ENCODE results near the gene NDFIP2. TPM values are rescaled to one million over a fixed set of nuclear protein-coding genes. Genes with fewer than 3 reads are reported as not detected.

The NDFIP2 gene
- total RNA-seq, 4 donors from 2014 or later: 21.8 to 47.8 (median 31.9) TPM

- no peak overlapping the region for H3K27ac ChIP-seq
- TF ChIP-seq CTCF (IDR thresholded peaks at IDR 0.05 in 4 of 5, conservative IDR thresholded peaks at IDR 0.05 in 1 of 5) (no peak), POLR2A (IDR thresholded peaks at IDR 0.05) (no peak)
- ATAC-seq (no peak), DNase-seq (no peak)
- H3K36me3 ChIP-seq: no peaks in the 10 kb centered on the region
- in situ Hi-C loops (cut with MboI; ENCODE audit: low sequenced_read_pairs in 4 of 4) (no loop called here), intact Hi-C loops (cut with DNase I; ENCODE audit: low total_unique reads) (no loop called here)
- H3K27me3 ChIP-seq: no peaks in the 10 kb centered on the region
- no peaks in the 10 kb centered on the region for H3K4me1 ChIP-seq
- H3K4me3 ChIP-seq: no peak overlapping the region
- no peaks in the 10 kb centered on the region for H3K9me3 ChIP-seq
These were observed 41.7 kb upstream of the NDFIP2 start for GRCh38 chr13:79439275-79439674.

- TF ChIP-seq POLR2A (IDR thresholded peaks at IDR 0.05): no peak
- TF ChIP-seq CTCF (IDR thresholded peaks at IDR 0.05 in 4 of 5, conservative IDR thresholded peaks at IDR 0.05 in 1 of 5): no peak
- Histone ChIP-seq H3K9me3 (no peaks in the 10 kb centered on the region), H3K27me3 (no peaks in the 10 kb centered on the region), H3K36me3 (no peaks in the 10 kb centered on the region), H3K4me3 (no peak overlapping the region), H3K27ac (no peak overlapping the region), H3K4me1 (no peaks in the 10 kb centered on the region)
- no peak for ATAC-seq
- in situ Hi-C loops (cut with MboI; ENCODE audit: low sequenced_read_pairs in 4 of 4): no loop called here
- DNase-seq: no peak
- intact Hi-C loops (cut with DNase I; ENCODE audit: low total_unique reads): no loop called here
These were observed 39.9 kb upstream of the NDFIP2 start for GRCh38 chr13:79440958-79441528.

GRCh38 chr13:79442221-79442620 lies 38.7 kb upstream of the NDFIP2 start:
- Histone ChIP-seq H3K9me3 (no peaks in the 10 kb centered on the region), H3K4me3 (no peak overlapping the region), H3K4me1 (no peaks in the 10 kb centered on the region), H3K27me3 (no peaks in the 10 kb centered on the region), H3K36me3 (no peaks in the 10 kb centered on the region), H3K27ac (no peak overlapping the region)
- no peak for DNase-seq
- intact Hi-C loops (cut with DNase I; ENCODE audit: low total_unique reads) (no loop called here), in situ Hi-C loops (cut with MboI; ENCODE audit: low sequenced_read_pairs in 4 of 4) (no loop called here)
- ATAC-seq: no peak
- TF ChIP-seq CTCF (IDR thresholded peaks at IDR 0.05 in 4 of 5, conservative IDR thresholded peaks at IDR 0.05 in 1 of 5) (no peak), POLR2A (IDR thresholded peaks at IDR 0.05) (no peak)

- no peaks in the 10 kb centered on the region for H3K36me3 ChIP-seq
- DNase-seq: no peak
- TF ChIP-seq POLR2A (IDR thresholded peaks at IDR 0.05): no peak
- no peak for TF ChIP-seq CTCF (IDR thresholded peaks at IDR 0.05 in 4 of 5, conservative IDR thresholded peaks at IDR 0.05 in 1 of 5)
- in situ Hi-C loops (cut with MboI; ENCODE audit: low sequenced_read_pairs in 4 of 4) (no loop called here), intact Hi-C loops (cut with DNase I; ENCODE audit: low total_unique reads) (no loop called here)
- H3K9me3 ChIP-seq: no peaks in the 10 kb centered on the region
- H3K4me3 ChIP-seq: no peak overlapping the region
- ATAC-seq: no peak
- no peak overlapping the region for H3K27ac ChIP-seq
- no peaks in the 10 kb centered on the region for H3K27me3 ChIP-seq
- H3K4me1 ChIP-seq: no peaks in the 10 kb centered on the region
These were observed 38.2 kb upstream of the NDFIP2 start for GRCh38 chr13:79442706-79443105.
